VCaP (cell line): ENCODE measurements around the gene TSHZ2.

Source experiments
- H3K27ac ChIP-seq: fragments of 450-650 bp; 2 replicates; pipeline ENCODE4 v1.5.1; 2017
- TF ChIP-seq, protein P1 (sequence below): fragments of 450-650 bp; conservative IDR thresholded peaks from 2 replicates; pipeline ENCODE4 v1.5.1; 2017; ENCODE audit warnings: mild to moderate bottlenecking, moderate library complexity

The TSHZ2 gene

DNA sequence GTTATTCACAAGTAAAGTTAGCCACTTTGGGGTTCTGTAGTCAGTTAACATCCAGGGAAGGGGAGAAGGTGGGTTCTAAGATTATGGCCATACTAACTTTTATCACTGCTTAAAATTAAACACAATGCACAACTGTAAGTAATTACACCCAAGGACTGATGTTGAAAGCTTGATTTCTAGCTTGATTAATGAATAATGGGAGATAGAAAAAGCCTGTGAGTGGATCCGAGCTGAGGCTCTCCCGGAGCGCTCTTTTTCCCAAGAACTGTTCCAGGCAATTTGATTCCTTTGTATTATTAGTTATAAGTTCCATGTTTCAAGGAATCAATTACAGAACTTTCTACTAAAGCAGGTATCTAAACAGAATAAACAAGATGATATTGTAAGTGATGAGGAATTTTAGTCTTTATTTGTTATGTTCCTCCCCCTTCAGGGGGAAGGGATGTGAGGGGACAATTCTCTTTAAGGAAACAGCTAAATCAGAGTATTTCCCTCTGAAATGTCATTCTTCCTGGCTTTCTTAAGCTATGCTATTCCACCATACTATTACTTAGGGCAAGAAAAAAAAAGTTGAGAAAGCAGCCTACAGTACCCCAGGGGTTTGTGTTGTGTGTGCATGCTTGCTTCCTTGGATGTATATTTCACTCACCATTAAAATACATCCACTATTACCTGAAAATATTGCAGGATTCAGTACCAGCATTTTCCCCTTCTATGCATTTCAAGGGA lies 3.8 kb downstream of the TSHZ2 start:
- no peak overlapping the region for H3K27ac ChIP-seq

DNA sequence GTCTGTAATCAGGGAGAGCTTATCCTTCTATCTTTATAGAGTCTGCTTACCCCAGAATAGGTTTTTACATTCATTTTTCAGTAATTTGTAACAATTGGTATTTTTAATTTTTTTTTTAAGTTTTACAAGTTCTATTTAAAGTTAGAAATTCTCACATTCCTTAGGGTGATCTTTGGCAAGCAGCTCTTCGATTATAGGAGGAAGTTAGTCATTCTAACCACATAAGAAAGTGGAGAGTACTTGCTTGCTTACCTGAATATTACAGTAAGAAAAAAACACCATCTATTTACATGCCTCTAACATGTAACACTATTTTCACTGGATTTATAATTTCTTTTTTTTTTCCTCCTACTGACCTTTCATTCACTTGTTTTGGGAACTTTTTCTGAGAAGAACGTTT lies 6.7 kb downstream of the TSHZ2 start:
- H3K27ac ChIP-seq: no peak overlapping the region

More for the DNA sequence above, 3.8 kb downstream of the TSHZ2 start:
- TF ChIP-seq, protein P1, sequence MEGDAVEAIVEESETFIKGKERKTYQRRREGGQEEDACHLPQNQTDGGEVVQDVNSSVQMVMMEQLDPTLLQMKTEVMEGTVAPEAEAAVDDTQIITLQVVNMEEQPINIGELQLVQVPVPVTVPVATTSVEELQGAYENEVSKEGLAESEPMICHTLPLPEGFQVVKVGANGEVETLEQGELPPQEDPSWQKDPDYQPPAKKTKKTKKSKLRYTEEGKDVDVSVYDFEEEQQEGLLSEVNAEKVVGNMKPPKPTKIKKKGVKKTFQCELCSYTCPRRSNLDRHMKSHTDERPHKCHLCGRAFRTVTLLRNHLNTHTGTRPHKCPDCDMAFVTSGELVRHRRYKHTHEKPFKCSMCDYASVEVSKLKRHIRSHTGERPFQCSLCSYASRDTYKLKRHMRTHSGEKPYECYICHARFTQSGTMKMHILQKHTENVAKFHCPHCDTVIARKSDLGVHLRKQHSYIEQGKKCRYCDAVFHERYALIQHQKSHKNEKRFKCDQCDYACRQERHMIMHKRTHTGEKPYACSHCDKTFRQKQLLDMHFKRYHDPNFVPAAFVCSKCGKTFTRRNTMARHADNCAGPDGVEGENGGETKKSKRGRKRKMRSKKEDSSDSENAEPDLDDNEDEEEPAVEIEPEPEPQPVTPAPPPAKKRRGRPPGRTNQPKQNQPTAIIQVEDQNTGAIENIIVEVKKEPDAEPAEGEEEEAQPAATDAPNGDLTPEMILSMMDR: no peak

DNA sequence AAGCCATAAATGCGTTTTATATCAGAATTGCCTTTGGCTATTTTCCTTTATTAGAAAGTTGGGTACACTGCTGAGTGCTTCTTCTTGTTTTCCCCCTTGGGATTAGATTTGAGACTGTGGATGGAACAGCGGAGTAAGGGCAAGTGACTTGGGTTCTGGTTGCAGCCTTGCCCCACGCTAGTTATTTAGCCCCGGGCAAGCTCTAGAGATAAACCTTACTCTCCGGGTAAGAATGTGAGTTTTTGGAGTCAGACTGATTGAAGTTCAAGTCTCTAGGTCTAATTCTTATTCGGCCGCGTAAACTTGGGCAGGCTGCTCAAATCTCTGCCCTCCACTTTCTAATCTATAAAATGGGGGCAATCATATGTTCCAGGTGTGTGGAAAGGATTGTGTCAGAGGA lies 8.9 kb downstream of the TSHZ2 start:
- TF ChIP-seq, protein P1: no peak
- no peak overlapping the region for H3K27ac ChIP-seq

More for the DNA sequence above, 6.7 kb downstream of the TSHZ2 start:
- TF ChIP-seq, protein P1: no peak

DNA sequence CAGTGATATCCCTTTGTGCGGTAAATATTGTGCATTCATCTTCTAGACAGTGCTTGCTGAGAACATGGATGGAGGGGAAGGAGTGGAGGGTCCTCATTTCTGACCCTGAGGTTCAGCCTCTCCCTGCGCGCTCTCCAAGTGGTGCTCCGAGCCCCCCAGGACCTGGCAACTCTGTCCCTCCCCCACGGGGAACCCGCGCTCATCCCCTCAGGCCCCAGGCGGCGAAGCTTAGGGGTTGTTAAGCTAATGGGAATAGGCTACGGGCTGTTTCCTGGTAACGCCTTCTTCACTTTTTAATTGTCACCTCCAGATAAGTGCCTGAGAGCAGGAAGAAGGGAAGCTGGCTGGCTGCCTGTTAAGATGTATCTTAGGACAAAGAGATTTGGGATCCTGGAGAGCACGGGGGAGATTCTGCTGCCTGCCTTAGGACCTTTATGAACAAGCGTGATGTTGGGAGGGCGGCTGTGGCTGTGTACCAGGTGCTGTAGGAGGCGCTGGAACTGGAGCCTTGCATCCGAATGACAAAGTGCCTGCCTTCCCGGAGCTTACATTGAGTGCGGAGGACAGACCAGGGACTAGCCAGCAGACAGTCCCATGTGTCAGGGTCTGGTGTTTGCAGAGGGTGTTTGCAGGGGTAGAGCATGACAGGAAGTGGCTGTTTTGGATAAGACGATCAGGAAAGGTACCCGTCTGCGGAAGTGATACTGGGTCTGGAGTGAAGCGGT lies 11.7 kb downstream of the TSHZ2 start:
- TF ChIP-seq, protein P1: no peak
- H3K27ac ChIP-seq: no peak overlapping the region

DNA sequence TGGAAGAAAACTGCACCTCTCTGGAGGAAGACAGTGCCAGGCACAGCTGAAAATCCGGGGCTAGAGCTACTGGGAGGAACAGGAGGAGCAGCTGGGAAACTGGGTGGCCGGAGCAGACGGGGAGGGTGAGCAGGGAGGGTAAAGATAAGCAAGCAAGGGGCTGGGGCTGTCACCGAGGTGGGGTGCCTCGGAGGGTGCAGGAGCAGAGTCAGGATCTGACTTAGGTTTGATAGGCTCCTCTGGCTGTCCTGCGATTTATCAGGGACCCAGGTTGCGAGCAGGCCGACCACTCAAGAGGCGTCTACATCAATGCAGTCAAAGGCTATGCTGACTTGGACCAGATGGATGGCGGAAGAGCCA lies 12.3 kb downstream of the TSHZ2 start:
- no peak overlapping the region for H3K27ac ChIP-seq
- TF ChIP-seq, protein P1: no peak

DNA sequence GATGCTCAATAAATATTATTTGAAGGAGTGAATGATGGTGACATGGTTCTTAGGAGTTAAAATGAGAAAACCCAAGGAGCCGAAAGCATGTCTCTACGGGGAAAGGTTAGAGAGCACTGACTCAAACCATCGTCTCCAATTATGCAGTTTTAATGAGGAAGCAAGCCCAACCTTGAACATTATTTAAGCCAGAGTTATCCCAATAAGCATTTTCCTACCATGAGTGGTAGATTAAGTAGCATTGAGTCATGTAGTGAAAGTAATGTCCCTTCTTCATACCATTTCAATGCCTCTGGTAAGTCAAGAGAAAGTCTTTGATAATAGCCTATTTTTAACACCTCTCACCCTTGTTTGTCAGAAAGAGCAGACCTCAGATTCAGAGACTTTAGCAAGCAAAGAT lies 13.5 kb downstream of the TSHZ2 start:
- TF ChIP-seq, protein P1: no peak

DNA sequence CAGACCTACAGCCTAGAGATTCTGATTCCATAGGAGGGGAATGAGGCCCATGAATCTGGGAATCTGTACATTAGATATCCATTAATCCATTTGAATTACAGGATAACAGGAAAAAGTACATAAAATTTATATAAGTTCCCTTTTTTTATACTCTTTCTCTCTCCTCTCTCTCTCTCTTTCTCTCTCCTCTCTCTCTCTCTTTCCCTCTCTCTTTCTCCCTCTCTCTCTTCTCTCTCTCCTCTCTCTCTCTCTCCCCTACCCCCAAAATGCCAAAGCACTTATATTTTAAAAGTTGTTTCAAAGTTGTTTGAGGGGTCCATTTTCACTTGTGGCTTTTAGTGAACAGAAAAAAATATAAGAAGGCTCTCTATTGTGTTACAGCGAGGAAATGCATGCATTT lies 15.1 kb downstream of the TSHZ2 start:
- no peak overlapping the region for H3K27ac ChIP-seq
- TF ChIP-seq, protein P1: no peak

More for the DNA sequence above, 13.5 kb downstream of the TSHZ2 start:
- H3K27ac ChIP-seq: no peak overlapping the region
